Endodermal cell (in vitro differentiated cells): ENCODE results near the gene FBXO8. TPM values are rescaled to one million over a fixed set of nuclear protein-coding genes. Genes with fewer than 3 reads are reported as not detected.

Experiments used
- DNase-seq: peaks from one replicate; pipeline ENCODE4 v3.0.0-alpha.2; 2017
- H3K27ac ChIP-seq: 2 replicates; pipeline ENCODE4 v1.5.1; 2013; ENCODE audit warnings: mild to moderate bottlenecking, low read depth, low read length, moderate library complexity
- H3K27me3 ChIP-seq: 2 replicates; pipeline ENCODE4 v1.6.1; 2013; ENCODE audit warnings: mild to moderate bottlenecking, low read length, moderate library complexity; ENCODE audit not compliant: insufficient read depth, control insufficient read depth, poor library complexity, severe bottlenecking
- H3K36me3 ChIP-seq: 2 replicates; pipeline ENCODE4 v1.7.0; 2013; ENCODE audit warnings: mild to moderate bottlenecking, low read length, moderate library complexity; ENCODE audit not compliant: control insufficient read depth, insufficient read depth
- H3K4me1 ChIP-seq: one replicate; pipeline ENCODE4 v1.7.0; 2013; ENCODE audit warnings: low read length; ENCODE audit not compliant: control insufficient read depth, insufficient read depth
- H3K4me3 ChIP-seq: 2 replicates; pipeline ENCODE4 v1.5.1; 2013; ENCODE audit warnings: mild to moderate bottlenecking, low read length, moderate library complexity
- H3K9ac ChIP-seq: 2 replicates; pipeline ENCODE4 v1.6.1; 2013; ENCODE audit warnings: mild to moderate bottlenecking, low read length, moderate library complexity; ENCODE audit not compliant: poor library complexity, severe bottlenecking; ENCODE audit errors: extremely low read depth
- H3K9me3 ChIP-seq: 2 replicates; pipeline ENCODE4 v1.6.1; 2013; ENCODE audit warnings: mild to moderate bottlenecking, low read length, moderate library complexity; ENCODE audit not compliant: control insufficient read depth
- H3K27ac Mint-ChIP-seq: 2 replicates; pipeline ENCODE4 v1.8.0; 2020; ENCODE audit warnings: mixed read lengths
- H3K27me3 Mint-ChIP-seq: 2 replicates; pipeline ENCODE4 v1.8.0; 2021; ENCODE audit warnings: mild to moderate bottlenecking, mixed read lengths; ENCODE audit not compliant: insufficient read depth
- H3K36me3 Mint-ChIP-seq: 2 replicates; pipeline ENCODE4 v1.8.0; 2020; ENCODE audit warnings: low read depth, mixed read lengths
- H3K4me1 Mint-ChIP-seq: 2 replicates; pipeline ENCODE4 v1.8.0; 2020; ENCODE audit warnings: mixed read lengths
- H3K4me3 Mint-ChIP-seq: 2 replicates; pipeline ENCODE4 v1.8.0; 2020; ENCODE audit warnings: mild to moderate bottlenecking, moderate library complexity, mixed read lengths
- H3K9me3 Mint-ChIP-seq: 2 replicates; pipeline ENCODE4 v1.8.0; 2020; ENCODE audit warnings: mild to moderate bottlenecking, mixed read lengths
- CTCF ChIP-seq: fragments of 200-600 bp; sonication (generic); conservative IDR thresholded peaks from 2 replicates; pipeline ENCODE4 v1.5.0; 2021; ENCODE audit warnings: antibody characterized with exemption, mild to moderate bottlenecking
- WGBS, 2 experiments: methylation state at CpG; one replicate each; pipeline versions ENCODE4 v1.1.5 to v1.1.7; 2013; ENCODE audit warnings: missing lambda C conversion rate in 2 of 2, mixed read lengths in 1 of 2; ENCODE audit not compliant: insufficient coverage in 1 of 2, insufficient read length in 1 of 2; 5-methylcytosine and 5-hydroxymethylcytosine counted together
- total RNA-seq, 2 donors: library from RNA; stranded (reverse); fragmentation: NEBNext Ultra II Directional in 1 of 2; extraction: Animal tissue kit (Norgen Biotek cat#: 25700) in 1 of 2; gene quantifications; 2 replicates in 1 of 2; 3 replicates in 1 of 2; pipeline ENCODE4 v1.2.1, GENCODE V29; 2021

Gene FBXO8
- total RNA-seq, 2 donors from 2014 or later = 9.4 to 9.8 TPM

- peak; percentile 89 for TF ChIP-seq CTCF
- Mint-ChIP-seq H3K9me3 (no peaks in the 10 kb centered on the region), H3K4me1 (peaks cover 6% of the 10 kb centered on the region), H3K36me3 (no peaks in the 10 kb centered on the region), H3K27me3 (peaks cover 53% of the 10 kb centered on the region), H3K27ac (no peak overlapping the region), H3K4me3 (no peak overlapping the region)
- H3K27ac ChIP-seq = no peak overlapping the region
- WGBS, 2 experiments = 14 to 41% methylated on average over 1 to 3 of the region's 4 CpGs
- H3K27me3 ChIP-seq = peaks cover 57% of the 10 kb centered on the region
- H3K36me3 ChIP-seq = no peaks in the 10 kb centered on the region
- no peaks in the 10 kb centered on the region for H3K9me3 ChIP-seq
- DNase-seq = no peak
- H3K4me3 ChIP-seq = no peak overlapping the region
- no peaks in the 10 kb centered on the region for H3K4me1 ChIP-seq
- H3K9ac ChIP-seq = no peak overlapping the region
These were observed 61.1 kb downstream of the FBXO8 start for GRCh38 chr4:174222266-174222872.

GRCh38 chr4:174218127-174218790 is 65.2 kb downstream of the FBXO8 start:
- TF ChIP-seq CTCF = no peak
- no peaks in the 10 kb centered on the region for H3K4me1 ChIP-seq
- peaks cover 37% of the 10 kb centered on the region for H3K4me1 Mint-ChIP-seq
- H3K27ac ChIP-seq = no peak overlapping the region
- 1 to 6% methylated on average over 8 to 26 of the region's 26 CpGs for WGBS, 2 experiments
- no peaks in the 10 kb centered on the region for H3K36me3 Mint-ChIP-seq
- no peaks in the 10 kb centered on the region for H3K9me3 Mint-ChIP-seq
- H3K4me3 Mint-ChIP-seq = peak overlapping the region; percentile 50
- peak overlapping the region; percentile 69 for H3K4me3 ChIP-seq
- H3K36me3 ChIP-seq = no peaks in the 10 kb centered on the region
- H3K27ac Mint-ChIP-seq = no peak overlapping the region
- H3K9me3 ChIP-seq = no peaks in the 10 kb centered on the region
- peaks cover 82% of the 10 kb centered on the region for H3K27me3 Mint-ChIP-seq
- DNase-seq = peak; percentile 79
- H3K27me3 ChIP-seq = peaks cover 87% of the 10 kb centered on the region
- H3K9ac ChIP-seq = no peak overlapping the region

- DNase-seq = peak; percentile 76
- H3K27ac Mint-ChIP-seq = no peak overlapping the region
These were observed 66.0 kb downstream of the FBXO8 start for GRCh38 chr4:174217273-174218126.

More at GRCh38 chr4:174217273-174218126, 66.0 kb downstream of the FBXO8 start:
- no peak overlapping the region for H3K27ac ChIP-seq
- H3K9me3 ChIP-seq = no peaks in the 10 kb centered on the region
- peak; percentile 15 for TF ChIP-seq CTCF
- no peaks in the 10 kb centered on the region for H3K36me3 ChIP-seq
- Mint-ChIP-seq H3K27me3 (peaks cover 90% of the 10 kb centered on the region), H3K4me1 (peaks cover 40% of the 10 kb centered on the region), H3K4me3 (peak overlapping the region; percentile 50), H3K36me3 (no peaks in the 10 kb centered on the region), H3K9me3 (no peaks in the 10 kb centered on the region)
- no peaks in the 10 kb centered on the region for H3K4me1 ChIP-seq
- H3K27me3 ChIP-seq = peaks cover 94% of the 10 kb centered on the region
- WGBS, 2 experiments = 1% methylated on average over 25 to 41 of the region's 41 CpGs
- H3K9ac ChIP-seq = no peak overlapping the region
- H3K4me3 ChIP-seq = peak overlapping the region; percentile 69
